Hepatocyte (in vitro differentiated cells): ENCODE data around the gene SEC14L2. TPM values are rescaled to one million over a fixed set of nuclear protein-coding genes. Genes with fewer than 3 reads are reported as not detected.
A peak's percentile ranks its signal among the peaks of the same experiment; 100 is the strongest.

Source experiments
- DNase-seq: peaks from one replicate; pipeline ENCODE4 v3.0.0-alpha.2; 2016; ENCODE audit warnings: low spot score
- H2AFZ ChIP-seq: fragments of 200-600 bp; sonication (generic); 2 replicates; pipeline ENCODE4 v1.6.0; 2016; ENCODE audit warnings: antibody characterized with exemption, mild to moderate bottlenecking
- H3K27ac ChIP-seq: fragments of 200-600 bp; sonication (generic); 2 replicates; pipeline ENCODE4 v1.5.1; 2016; ENCODE audit warnings: mild to moderate bottlenecking
- H3K27me3 ChIP-seq: fragments of 200-600 bp; sonication (generic); 2 replicates; pipeline ENCODE4 v1.6.1; 2016
- H3K36me3 ChIP-seq: fragments of 200-600 bp; sonication (generic); replicated peaks from 2 replicates; pipeline ENCODE4 v1.5.1; 2016; ENCODE audit warnings: low read depth; ENCODE audit not compliant: insufficient read depth
- H3K4me1 ChIP-seq: fragments of 200-600 bp; sonication (generic); 2 replicates; pipeline ENCODE4 v1.5.1; 2016; ENCODE audit warnings: mild to moderate bottlenecking, moderate library complexity; ENCODE audit not compliant: insufficient read depth
- H3K4me2 ChIP-seq: fragments of 200-600 bp; sonication (generic); 2 replicates; pipeline ENCODE4 v1.6.0; 2016
- H3K4me3 ChIP-seq: fragments of 200-600 bp; sonication (generic); 2 replicates; pipeline ENCODE4 v1.5.1; 2016; ENCODE audit warnings: mild to moderate bottlenecking
- H3K79me2 ChIP-seq: fragments of 200-600 bp; sonication (generic); 2 replicates; pipeline ENCODE4 v1.6.0; 2017; ENCODE audit warnings: mild to moderate bottlenecking
- H3K9me2 ChIP-seq: fragments of 200-600 bp; sonication (generic); replicated peaks from 2 replicates; pipeline ENCODE4 v1.6.0; 2017; ENCODE audit warnings: mild to moderate bottlenecking; ENCODE audit not compliant: insufficient read depth
- H3K9me3 ChIP-seq: fragments of 200-600 bp; sonication (generic); 2 replicates; pipeline ENCODE4 v1.5.1; 2016; ENCODE audit warnings: low read depth, mild to moderate bottlenecking
- H4K20me1 ChIP-seq: fragments of 200-600 bp; sonication (generic); 2 replicates; pipeline ENCODE4 v1.6.0; 2016; ENCODE audit warnings: mild to moderate bottlenecking; ENCODE audit not compliant: insufficient read depth, poor library complexity, severe bottlenecking
- EZH2 ChIP-seq: fragments of 200-600 bp; sonication (generic); IDR thresholded peaks from 2 replicates; pipeline ENCODE4 v1.6.1; 2016; ENCODE audit warnings: antibody characterized with exemption, mild to moderate bottlenecking, borderline replicate concordance
- EZH2phosphoT487 ChIP-seq: fragments of 200-600 bp; sonication (generic); IDR thresholded peaks from one replicate; pipeline ENCODE4 v1.6.1; 2018; ENCODE audit warnings: antibody characterized with exemption, mild to moderate bottlenecking, low read depth, moderate library complexity; ENCODE audit not compliant: unreplicated experiment, severe bottlenecking
- WGBS: methylation state at CpG from one replicate; pipeline ENCODE4 v1.1.6; 2016; ENCODE audit warnings: low lambda C conversion rate; ENCODE audit errors: missing lambda C conversion rate; 5-methylcytosine and 5-hydroxymethylcytosine counted together
- polyA plus RNA-seq: library from polyadenylated mRNA; unstranded; fragments of >200 nt; fragmentation: Nextera tagmentation; extraction: Ambion mirVana; gene quantifications from 2 replicates; pipeline ENCODE4 v1.2.1, GENCODE V29; 2016
- total RNA-seq: library from RNA; depleted of rRNA; stranded (reverse); fragments of >200 nt; gene quantifications from 2 replicates; pipeline ENCODE4 v1.2.3, GENCODE V29; 2014
- TF ChIP-seq, protein P1 (sequence below): fragments of 200-600 bp; sonication (generic); IDR thresholded peaks from 2 replicates; pipeline ENCODE4 v1.5.1; 2016; ENCODE audit warnings: antibody characterized with exemption, mild to moderate bottlenecking; ENCODE audit not compliant: poor library complexity

The SEC14L2 gene
- total and polyA plus RNA-seq, 2 experiments from 2014 or later, result 9.9 to 10.9 TPM

DNA sequence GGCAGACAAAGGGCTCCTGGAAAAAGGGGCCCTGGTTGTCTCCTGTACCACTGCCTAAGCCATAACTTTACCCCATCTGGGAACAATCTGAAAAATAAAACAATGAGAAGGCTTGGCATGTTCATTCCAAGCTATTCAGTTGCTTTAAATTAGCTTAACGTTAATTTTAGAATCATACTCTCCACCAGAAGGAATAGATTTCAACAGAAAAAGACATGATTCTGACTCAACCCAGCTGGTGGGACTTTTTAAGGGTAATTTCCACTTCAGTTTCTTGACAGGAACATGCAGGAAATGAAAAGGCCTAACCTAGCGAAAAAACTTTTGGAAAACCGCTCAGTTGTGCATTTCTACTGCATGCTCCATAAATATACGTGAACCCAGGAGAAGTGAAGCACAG, 48.0 kb upstream of the SEC14L2 start:
- H2AFZ ChIP-seq, result no peak overlapping the region
- no peaks in the 10 kb centered on the region for H3K27me3 ChIP-seq
- no peak for TF ChIP-seq EZH2
- TF ChIP-seq, protein P1, sequence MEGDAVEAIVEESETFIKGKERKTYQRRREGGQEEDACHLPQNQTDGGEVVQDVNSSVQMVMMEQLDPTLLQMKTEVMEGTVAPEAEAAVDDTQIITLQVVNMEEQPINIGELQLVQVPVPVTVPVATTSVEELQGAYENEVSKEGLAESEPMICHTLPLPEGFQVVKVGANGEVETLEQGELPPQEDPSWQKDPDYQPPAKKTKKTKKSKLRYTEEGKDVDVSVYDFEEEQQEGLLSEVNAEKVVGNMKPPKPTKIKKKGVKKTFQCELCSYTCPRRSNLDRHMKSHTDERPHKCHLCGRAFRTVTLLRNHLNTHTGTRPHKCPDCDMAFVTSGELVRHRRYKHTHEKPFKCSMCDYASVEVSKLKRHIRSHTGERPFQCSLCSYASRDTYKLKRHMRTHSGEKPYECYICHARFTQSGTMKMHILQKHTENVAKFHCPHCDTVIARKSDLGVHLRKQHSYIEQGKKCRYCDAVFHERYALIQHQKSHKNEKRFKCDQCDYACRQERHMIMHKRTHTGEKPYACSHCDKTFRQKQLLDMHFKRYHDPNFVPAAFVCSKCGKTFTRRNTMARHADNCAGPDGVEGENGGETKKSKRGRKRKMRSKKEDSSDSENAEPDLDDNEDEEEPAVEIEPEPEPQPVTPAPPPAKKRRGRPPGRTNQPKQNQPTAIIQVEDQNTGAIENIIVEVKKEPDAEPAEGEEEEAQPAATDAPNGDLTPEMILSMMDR, result no peak
- TF ChIP-seq EZH2phosphoT487, result no peak
- H3K27ac ChIP-seq, result peak overlapping the region; percentile 72
- H3K9me3 ChIP-seq, result no peaks in the 10 kb centered on the region
- H4K20me1 ChIP-seq, result peaks cover 40% of the 10 kb centered on the region
- no peak overlapping the region for H3K4me3 ChIP-seq
- H3K79me2 ChIP-seq, result peaks cover 74% of the 10 kb centered on the region
- peaks cover 6% of the 10 kb centered on the region for H3K4me1 ChIP-seq
- H3K4me2 ChIP-seq, result peak overlapping the region; percentile 33
- H3K9me2 ChIP-seq, result no peaks in the 10 kb centered on the region
- 76% methylated on average over 4 of the region's 4 CpGs for WGBS
- H3K36me3 ChIP-seq, result peaks cover 4% of the 10 kb centered on the region
- DNase-seq, result no peak

DNA sequence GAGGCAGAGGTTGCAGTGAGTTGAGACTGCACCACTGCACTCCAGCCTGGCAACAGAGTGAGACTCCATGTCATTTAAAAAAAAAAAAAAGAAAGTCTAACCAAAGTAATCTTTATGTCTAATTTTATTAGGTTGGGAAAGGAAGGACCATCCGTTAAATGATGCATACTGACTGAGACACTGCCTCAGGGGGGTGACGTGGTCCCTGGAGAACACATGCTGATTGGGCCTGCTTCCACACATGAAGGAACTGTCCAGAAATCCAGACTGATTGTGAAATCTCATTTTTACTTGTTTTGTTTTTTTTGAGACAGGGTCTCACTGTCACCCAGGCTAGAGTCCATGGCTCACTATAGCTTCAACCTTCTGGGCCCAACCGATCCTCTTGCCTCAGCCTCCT, 45.6 kb upstream of the SEC14L2 start:
- no peak overlapping the region for H2AFZ ChIP-seq
- TF ChIP-seq, protein P1, result no peak
- H3K27ac ChIP-seq, result no peak overlapping the region
- H3K9me2 ChIP-seq, result no peaks in the 10 kb centered on the region
- peaks cover 94% of the 10 kb centered on the region for H3K79me2 ChIP-seq
- 95% methylated on average over 3 of the region's 3 CpGs for WGBS
- H3K4me3 ChIP-seq, result no peak overlapping the region
- no peak for DNase-seq
- H3K36me3 ChIP-seq, result no peaks in the 10 kb centered on the region
- peaks cover 64% of the 10 kb centered on the region for H4K20me1 ChIP-seq
- H3K27me3 ChIP-seq, result no peaks in the 10 kb centered on the region
- H3K4me2 ChIP-seq, result no peak overlapping the region
- peaks cover 26% of the 10 kb centered on the region for H3K4me1 ChIP-seq
- no peaks in the 10 kb centered on the region for H3K9me3 ChIP-seq

DNA sequence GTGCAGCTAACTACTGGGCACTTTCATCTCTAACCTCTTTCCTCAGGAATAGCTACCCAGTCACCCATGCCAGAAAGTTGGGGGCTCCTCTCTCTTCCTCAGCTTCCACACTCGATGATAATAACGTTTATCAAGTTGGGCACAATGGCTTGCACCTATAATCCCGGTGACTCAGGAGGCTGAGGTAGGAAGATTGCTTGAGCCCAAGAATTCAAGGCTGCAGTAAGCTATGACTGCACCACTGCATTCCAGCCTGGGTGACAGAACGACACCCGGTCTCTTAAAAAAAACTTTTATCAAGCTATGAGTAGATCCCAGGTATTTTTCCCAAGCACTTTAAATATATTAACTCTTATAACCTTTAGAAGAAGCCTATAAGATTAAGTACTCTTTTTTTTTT, 42.2 kb upstream of the SEC14L2 start:
- H2AFZ ChIP-seq, result no peak overlapping the region
- H3K27ac ChIP-seq, result no peak overlapping the region
- no peaks in the 10 kb centered on the region for H3K36me3 ChIP-seq
- TF ChIP-seq EZH2, result no peak
- no peak for TF ChIP-seq EZH2phosphoT487
- TF ChIP-seq, protein P1, result no peak
- no peak overlapping the region for H3K4me3 ChIP-seq
- DNase-seq, result no peak
- H3K4me1 ChIP-seq, result peaks cover 19% of the 10 kb centered on the region
- H3K9me3 ChIP-seq, result no peaks in the 10 kb centered on the region
- no peaks in the 10 kb centered on the region for H3K9me2 ChIP-seq
- H3K4me2 ChIP-seq, result peak overlapping the region; percentile 89
- WGBS, result 81% methylated on average over 5 of the region's 5 CpGs
- H4K20me1 ChIP-seq, result peaks cover 40% of the 10 kb centered on the region
- H3K27me3 ChIP-seq, result no peaks in the 10 kb centered on the region
- H3K79me2 ChIP-seq, result peaks cover 62% of the 10 kb centered on the region
